Suprapubic skin (tissue), 4 donors: ENCODE results near the gene CLDN6.

ENCODE experiments used
- EP300 ChIP-seq: sonication (generic); formaldehyde crosslinking; IDR thresholded peaks from one replicate; pipeline ENCODE4 v1.6.1; 2017; ENCODE audit warnings: antibody characterized with exemption
- POLR2AphosphoS5 ChIP-seq, 3 donors: sonication (generic); formaldehyde crosslinking; IDR thresholded peaks; one replicate each; pipeline ENCODE4 v1.6.1; 2017; ENCODE audit warnings: antibody characterized with exemption in 3 of 3
- TF ChIP-seq, protein P1 (sequence below), 2 donors: fragments of 200-600 bp in 1 of 2; fragments of 450-650 bp in 1 of 2; sonication (generic) in 1 of 2; IDR thresholded peaks; one replicate each; pipeline ENCODE4 v1.5.1; 2016 to 2019; ENCODE audit warnings: antibody characterized with exemption in 2 of 2, mild to moderate bottlenecking in 1 of 2, moderate library complexity in 1 of 2

DNA sequence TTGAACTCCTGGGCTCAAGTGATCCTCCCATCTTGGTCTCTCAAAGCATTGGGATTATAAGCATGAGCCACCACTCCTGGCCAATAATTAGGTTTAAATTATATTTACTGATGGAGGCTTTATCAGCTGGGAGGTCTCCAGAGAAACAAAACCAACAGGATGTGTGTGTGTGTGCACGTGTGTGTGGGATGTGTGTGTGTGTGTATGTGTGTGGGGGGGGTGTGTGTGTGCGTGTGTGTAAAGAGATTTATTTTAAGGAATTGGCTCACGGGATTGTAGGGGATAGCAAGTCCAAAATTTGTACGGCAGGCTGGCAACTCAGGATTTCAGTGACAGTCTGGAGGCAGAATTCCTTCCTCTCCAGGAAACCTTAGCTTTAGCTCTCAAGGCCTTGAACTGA is 33.0 kb upstream of the CLDN6 start:
- TF ChIP-seq, protein P1, sequence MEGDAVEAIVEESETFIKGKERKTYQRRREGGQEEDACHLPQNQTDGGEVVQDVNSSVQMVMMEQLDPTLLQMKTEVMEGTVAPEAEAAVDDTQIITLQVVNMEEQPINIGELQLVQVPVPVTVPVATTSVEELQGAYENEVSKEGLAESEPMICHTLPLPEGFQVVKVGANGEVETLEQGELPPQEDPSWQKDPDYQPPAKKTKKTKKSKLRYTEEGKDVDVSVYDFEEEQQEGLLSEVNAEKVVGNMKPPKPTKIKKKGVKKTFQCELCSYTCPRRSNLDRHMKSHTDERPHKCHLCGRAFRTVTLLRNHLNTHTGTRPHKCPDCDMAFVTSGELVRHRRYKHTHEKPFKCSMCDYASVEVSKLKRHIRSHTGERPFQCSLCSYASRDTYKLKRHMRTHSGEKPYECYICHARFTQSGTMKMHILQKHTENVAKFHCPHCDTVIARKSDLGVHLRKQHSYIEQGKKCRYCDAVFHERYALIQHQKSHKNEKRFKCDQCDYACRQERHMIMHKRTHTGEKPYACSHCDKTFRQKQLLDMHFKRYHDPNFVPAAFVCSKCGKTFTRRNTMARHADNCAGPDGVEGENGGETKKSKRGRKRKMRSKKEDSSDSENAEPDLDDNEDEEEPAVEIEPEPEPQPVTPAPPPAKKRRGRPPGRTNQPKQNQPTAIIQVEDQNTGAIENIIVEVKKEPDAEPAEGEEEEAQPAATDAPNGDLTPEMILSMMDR (IDR thresholded peaks at IDR 0.05), result no peak
- no peak for TF ChIP-seq POLR2AphosphoS5 (IDR thresholded peaks at IDR 0.05)
- TF ChIP-seq EP300, result no peak
